HG03460 (cell line): ENCODE results near the gene ARMH1.
A peak's percentile ranks its signal among the peaks of the same experiment; 100 is the strongest.
"Not testable (repeated sequence)": the region's sequence is repeated elsewhere in the genome, so short reads cannot be mapped to it uniquely, and the experiment has no call there.

Experiments used
- ATAC-seq: cut with Tn5 transposase; IDR thresholded peaks from one replicate; pipeline ENCODE4 v1.9.1; 2021; ENCODE audit not compliant: unreplicated experiment

ARMH1 gene

DNA sequence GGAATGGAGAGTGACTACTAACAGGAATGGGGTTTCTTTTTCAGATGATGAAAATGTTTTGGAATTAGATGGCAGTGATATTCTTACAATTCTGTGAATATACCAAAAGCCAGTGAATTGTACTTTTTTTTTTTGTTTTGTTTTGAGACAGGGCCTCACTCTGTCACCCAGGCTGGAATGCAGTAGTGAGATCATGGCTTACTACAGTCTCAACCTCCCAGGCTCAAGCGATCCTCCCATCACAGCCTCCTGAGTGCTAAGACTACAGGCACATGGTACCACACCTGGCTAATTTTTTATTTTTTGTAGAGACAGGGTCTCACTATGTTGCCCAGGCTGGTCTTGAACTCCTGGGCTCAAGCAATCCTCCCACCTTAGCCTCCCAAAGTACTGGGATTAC, 7.8 kb upstream of the ARMH1 start:
- ATAC-seq, result not testable (repeated sequence)

DNA sequence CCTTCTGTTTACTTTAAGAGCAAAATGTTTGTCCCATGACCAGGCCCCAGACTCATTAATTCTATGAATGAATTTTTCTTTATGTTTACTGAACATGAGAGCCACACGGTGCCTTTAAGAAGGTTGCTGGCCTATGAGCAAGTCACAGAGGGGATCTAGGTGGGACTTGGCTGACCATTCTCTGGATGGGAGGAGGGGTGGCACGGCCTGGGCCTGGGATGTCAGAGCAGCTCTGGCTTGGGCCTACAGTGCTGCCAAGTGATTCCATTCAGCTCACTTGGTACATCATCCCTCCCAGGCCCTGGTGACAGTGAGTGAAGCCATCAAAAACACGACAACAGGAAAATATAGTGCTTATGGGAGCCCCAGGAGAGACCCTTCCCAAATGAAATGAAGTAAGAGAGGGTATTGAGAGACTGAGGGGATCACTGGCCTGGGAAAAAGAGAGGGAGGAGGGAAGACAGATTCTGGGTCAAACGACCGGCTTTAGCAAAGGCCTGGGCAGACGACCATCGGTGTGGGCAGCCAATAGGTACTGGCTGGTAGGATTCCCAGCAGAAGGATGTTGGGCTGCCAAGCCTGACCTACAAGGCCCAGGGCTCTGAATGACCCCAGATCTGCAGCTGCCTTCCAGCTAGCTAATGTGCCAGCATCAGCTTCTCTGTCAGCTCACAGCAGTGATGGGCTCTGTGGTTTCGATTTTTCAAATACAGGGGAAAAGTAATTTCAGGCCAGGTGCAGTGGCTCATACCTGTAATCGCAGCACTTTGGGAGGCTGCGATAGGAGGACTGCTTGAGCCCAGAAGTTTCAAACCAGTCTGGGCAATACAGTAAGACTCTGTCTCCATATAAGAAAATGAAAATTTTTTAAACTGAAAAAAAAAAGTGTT, 3.5 kb upstream of the ARMH1 start:
- ATAC-seq, result no peak

GRCh38 chr1:44672254-44672955, 2.1 kb upstream of the ARMH1 start:
- no peak for ATAC-seq

DNA sequence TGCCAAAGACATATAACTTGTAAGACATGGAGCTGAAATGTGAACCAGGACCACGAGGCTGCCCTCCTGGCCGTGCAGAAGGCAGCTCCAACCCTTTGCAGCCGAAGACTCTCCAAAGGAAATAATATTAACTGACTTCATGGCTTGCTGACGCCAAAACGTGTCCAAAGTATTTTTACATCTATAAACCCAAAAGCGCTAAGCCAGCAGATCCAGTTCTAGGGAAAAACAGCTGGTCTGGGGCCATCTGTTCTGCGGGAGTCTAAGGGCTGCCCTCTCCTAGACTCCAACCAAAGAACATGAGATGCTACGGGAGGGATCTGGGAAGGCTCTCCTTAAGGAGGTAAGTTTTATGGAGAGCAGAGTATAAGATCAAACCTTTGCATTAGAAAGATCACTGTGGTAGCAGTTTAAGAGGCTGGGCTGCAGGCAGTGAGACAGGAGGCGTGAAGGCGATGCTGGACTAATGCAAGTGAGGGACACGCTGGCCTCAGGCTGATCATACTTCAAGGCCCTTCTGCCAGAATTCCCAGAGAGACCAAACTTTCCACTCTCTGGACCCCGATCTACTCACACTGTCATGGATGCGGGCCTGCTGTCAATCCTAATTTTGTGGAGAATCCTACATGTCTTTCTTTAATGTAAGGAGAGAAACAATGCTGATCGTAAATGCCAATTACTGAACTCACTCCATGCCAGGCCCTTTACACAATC, 1.4 kb upstream of the ARMH1 start:
- no peak for ATAC-seq

- ATAC-seq, result no peak
Measured at GRCh38 chr1:44673675-44674112, 820 bp upstream of the ARMH1 start.

GRCh38 chr1:44675186-44675585, 672 bp downstream of the ARMH1 start:
- no peak for ATAC-seq

- ATAC-seq, result no peak
Measured at GRCh38 chr1:44676484-44677200, 2.1 kb downstream of the ARMH1 start.

- ATAC-seq, result no peak
Measured at GRCh38 chr1:44677201-44677766, 2.8 kb downstream of the ARMH1 start.

GRCh38 chr1:44678120-44678519, 3.6 kb downstream of the ARMH1 start:
- ATAC-seq, result no peak

- ATAC-seq, result no peak
Measured at GRCh38 chr1:44678626-44679025, 4.1 kb downstream of the ARMH1 start.

DNA sequence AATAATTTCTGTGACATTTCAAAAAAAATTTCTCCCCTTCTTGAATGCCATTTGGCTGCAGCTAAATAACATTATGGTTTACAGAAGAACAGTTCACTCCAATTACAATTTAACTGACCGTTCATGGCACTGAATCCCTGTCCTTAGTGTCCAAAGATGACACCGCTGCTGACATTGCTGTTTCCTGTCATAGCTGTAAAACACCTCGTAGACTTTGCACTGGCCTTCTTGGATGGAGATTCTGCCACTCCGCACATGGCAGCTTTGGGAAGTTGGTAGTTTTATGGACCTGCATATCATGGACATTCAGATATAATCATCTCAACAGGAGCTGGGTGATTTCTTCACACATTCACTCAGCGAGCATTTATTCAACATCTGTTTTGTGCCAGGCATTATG, 5.0 kb downstream of the ARMH1 start:
- ATAC-seq, result no peak

- ATAC-seq, result no peak
Measured at GRCh38 chr1:44681905-44682882, 7.7 kb downstream of the ARMH1 start.

DNA sequence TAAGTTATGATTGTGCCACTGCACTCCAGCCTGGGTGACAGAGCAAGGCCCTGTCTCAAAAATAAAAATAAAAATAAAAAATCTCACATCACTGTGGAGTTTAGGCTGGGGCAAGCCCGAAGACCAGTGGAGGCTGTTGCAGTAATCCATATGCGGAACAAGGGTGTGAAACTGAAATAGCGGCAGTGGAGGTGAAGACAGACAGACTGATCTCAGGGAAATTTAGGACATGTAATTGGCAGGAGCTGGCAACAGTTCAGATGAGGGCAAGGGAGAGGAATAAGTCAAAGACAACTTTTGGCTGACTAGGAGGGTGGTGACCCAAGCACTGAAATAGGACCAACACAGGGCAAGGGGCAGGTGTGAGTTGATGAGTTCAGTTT, 8.4 kb downstream of the ARMH1 start:
- no peak for ATAC-seq

DNA sequence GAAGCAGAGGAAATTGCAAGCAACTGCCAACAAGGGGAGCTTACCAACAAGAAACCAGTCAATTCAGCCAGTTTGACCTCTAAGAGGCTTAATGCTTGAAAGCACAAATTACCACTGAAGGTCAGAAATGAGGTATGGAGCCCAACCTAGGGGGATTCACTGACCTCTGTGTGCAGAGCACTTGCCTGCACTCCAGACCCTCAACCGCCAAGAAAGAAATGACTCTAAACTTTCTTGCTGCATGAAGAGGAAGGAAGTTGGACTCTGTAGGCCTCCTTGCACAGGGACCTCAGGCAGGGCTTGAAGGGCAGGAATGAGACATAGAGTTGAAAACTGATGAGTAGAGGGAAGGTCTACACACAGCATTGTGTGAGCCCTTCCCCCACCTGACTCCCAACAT, 10.0 kb downstream of the ARMH1 start:
- peak; percentile 75 for ATAC-seq

- no peak for ATAC-seq
Measured at GRCh38 chr1:44685218-44685617, 10.7 kb downstream of the ARMH1 start.

GRCh38 chr1:44685881-44686280, 11.4 kb downstream of the ARMH1 start:
- ATAC-seq, result no peak

DNA sequence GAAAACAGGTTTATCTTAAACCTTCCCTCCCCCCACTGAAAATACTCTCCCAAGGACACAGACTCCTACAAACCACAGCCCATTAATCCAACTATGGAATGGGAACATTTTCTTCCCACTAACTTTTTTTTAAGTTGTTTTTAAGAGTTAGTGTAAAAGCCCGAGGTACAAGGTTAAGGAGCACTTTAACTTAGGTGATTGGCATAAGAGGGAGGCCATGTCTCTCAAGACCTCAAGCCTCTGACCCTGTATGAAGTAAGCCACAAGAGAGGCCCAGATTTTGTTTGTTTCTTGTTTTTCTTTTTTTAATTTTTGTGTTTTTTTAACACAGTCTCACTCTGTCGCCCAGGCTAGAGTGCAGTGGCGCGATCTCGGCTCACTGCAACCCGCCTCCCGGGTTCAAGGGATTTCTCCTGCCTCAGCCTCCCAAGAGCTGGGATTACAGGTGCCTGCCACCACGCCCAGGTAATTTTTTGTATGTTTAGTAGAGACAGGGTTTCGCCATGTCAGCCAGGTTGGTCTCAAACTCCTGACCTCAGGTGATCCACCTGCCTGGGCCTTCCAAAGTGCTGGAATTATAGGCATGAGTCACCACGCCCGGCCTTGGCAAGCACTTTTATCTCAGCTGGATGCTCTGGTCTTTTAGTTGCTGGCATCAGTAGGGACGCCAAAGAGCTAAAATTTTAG, 14.4 kb downstream of the ARMH1 start:
- ATAC-seq, result no peak

DNA sequence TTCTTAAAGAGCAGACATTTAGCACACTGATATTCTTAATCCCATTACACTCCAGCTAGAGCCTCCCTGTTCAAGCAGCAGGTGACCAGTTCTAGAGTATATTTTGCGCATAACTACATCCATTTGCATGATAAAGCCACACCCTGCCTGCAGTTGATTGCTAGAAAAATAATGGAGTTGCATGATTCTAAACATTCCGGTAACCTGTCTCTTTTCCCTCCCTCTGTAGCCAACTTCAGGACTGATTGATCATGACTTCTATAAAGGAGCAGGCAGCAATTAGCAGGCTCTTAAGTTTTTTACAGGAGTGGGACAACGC, 14.9 kb downstream of the ARMH1 start:
- ATAC-seq, result no peak

- no peak for ATAC-seq
Measured at GRCh38 chr1:44693159-44693558, 18.6 kb downstream of the ARMH1 start.
